ENCODE results near the gene PTPRE.

DNA sequence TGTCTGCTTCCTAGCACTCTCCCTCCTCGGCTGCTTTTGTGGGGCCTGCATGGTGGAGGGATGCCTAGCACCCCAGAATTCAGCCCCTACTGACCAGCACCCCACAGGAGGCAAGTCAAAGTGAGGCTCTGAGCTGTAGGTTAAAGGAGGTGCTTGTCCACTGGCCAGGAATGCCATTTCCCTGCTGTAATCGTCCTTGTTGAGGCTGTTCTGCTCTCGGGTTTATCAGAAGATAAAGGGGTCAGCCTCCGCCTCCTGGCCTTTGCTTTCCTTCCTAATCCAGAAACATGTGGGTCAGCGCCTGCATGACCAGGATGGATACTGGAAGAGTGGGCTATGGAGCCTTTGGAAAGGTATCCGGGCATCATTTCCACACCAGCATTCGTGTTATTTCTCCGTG is 120.4 kb downstream of the PTPRE start:
- no peak for TF ChIP-seq ZFP3 (CRISPR knock-in tag; IDR thresholded peaks at IDR 0.05)
- no peak for TF ChIP-seq RARB (CRISPR knock-in tag; IDR thresholded peaks at IDR 0.05)
- no peak for TF ChIP-seq ZFP30 (CRISPR knock-in tag; IDR thresholded peaks at IDR 0.05)
- no peak for TF ChIP-seq PPARA (CRISPR knock-in tag; IDR thresholded peaks at IDR 0.05; ENCODE audit: borderline replicate concordance)
- TF ChIP-seq, protein P1, sequence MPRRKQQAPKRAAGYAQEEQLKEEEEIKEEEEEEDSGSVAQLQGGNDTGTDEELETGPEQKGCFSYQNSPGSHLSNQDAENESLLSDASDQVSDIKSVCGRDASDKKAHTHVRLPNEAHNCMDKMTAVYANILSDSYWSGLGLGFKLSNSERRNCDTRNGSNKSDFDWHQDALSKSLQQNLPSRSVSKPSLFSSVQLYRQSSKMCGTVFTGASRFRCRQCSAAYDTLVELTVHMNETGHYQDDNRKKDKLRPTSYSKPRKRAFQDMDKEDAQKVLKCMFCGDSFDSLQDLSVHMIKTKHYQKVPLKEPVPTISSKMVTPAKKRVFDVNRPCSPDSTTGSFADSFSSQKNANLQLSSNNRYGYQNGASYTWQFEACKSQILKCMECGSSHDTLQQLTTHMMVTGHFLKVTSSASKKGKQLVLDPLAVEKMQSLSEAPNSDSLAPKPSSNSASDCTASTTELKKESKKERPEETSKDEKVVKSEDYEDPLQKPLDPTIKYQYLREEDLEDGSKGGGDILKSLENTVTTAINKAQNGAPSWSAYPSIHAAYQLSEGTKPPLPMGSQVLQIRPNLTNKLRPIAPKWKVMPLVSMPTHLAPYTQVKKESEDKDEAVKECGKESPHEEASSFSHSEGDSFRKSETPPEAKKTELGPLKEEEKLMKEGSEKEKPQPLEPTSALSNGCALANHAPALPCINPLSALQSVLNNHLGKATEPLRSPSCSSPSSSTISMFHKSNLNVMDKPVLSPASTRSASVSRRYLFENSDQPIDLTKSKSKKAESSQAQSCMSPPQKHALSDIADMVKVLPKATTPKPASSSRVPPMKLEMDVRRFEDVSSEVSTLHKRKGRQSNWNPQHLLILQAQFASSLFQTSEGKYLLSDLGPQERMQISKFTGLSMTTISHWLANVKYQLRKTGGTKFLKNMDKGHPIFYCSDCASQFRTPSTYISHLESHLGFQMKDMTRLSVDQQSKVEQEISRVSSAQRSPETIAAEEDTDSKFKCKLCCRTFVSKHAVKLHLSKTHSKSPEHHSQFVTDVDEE (CRISPR knock-in tag; IDR thresholded peaks at IDR 0.05) = no peak
- no peak for TF ChIP-seq ISL1 (CRISPR knock-in tag; IDR thresholded peaks at IDR 0.05)

Data from SK-N-SH treated with all-trans-retinoic acid at 6 μM for 48 hours (cell line).